HepG2 (cell line): ENCODE data around the gene PPM1H. TPM values are rescaled to one million over a fixed set of nuclear protein-coding genes. Genes with fewer than 3 reads are reported as not detected.

Experiments
- ATAC-seq: fragments of 200-7000 bp; cut with Tn5 transposase; 3 replicates; pipeline ENCODE4 v1.9.1; 2020; ENCODE audit warnings: mild to moderate bottlenecking, moderate library complexity
- BruUV-seq: library from RNA; stranded (reverse); fragments of 400-500 nt; replicated peaks from 2 replicates; lab custom pipeline; 2021; lab: Mats Ljungman, UMichigan
- CTCF ChIA-PET: fragments of 300-600 bp; formaldehyde crosslinking; extraction: SDS; loops from one replicate; lab custom pipeline; 2021; ENCODE audit warnings: low total read pairs, inconsistent platforms, low intra/inter-chr PET ratio; lab: Yijun Ruan, JAX
- POLR2A ChIA-PET: fragments of 350-600 bp; sonication (Branson Sonifier 250); formaldehyde crosslinking; loops from one replicate; lab custom pipeline; 2020; ENCODE audit warnings: antibody characterized with exemption, inconsistent platforms; lab: Yijun Ruan, JAX
- DNase-seq: peaks from one replicate; pipeline ENCODE4 v3.0.0-alpha.2; 2015; ENCODE audit warnings: low spot score
- FAIRE-seq: peaks from 3 replicates; lab custom pipeline; 2011; peaks lifted over from hg19 to GRCh38; lab: Jason Lieb, UNC
- H2AFZ ChIP-seq: one replicate; pipeline ENCODE4 v1.6.1; 2011; ENCODE audit warnings: low read length, inconsistent platforms
- H3K27ac ChIP-seq: fragments of 300-600 bp; 3 replicates; pipeline ENCODE4 v1.8.0; 2011; ENCODE audit warnings: mixed run types, mild to moderate bottlenecking, mixed read lengths, low read length, inconsistent platforms; ENCODE audit not compliant: insufficient read depth; ENCODE audit errors: extremely low read length
- H3K27me3 ChIP-seq, 2 experiments: fragments of 200-600 bp in 1 of 2; 2 replicates in 1 of 2; 3 replicates in 1 of 2; pipeline versions ENCODE4 v1.6.0 to v1.8.0; 2011; ENCODE audit warnings: low read length in 2 of 2, mild to moderate bottlenecking in 2 of 2, moderate library complexity in 2 of 2, inconsistent platforms in 1 of 2; ENCODE audit not compliant: insufficient read depth in 2 of 2, control insufficient read depth in 1 of 2
- H3K36me3 ChIP-seq, 2 experiments: fragments of 200-600 bp in 1 of 2; replicated peaks in 1 of 2; 2 replicates in 1 of 2; 3 replicates in 1 of 2; pipeline versions ENCODE4 v1.5.1 to v1.8.0; 2011; ENCODE audit warnings: low read length in 2 of 2, inconsistent platforms in 1 of 2; ENCODE audit not compliant: insufficient read depth in 2 of 2, control insufficient read depth in 1 of 2
- H3K4me1 ChIP-seq: 2 replicates; pipeline ENCODE4 v1.5.1; 2012; ENCODE audit warnings: low read length, inconsistent platforms; ENCODE audit not compliant: insufficient read depth
- H3K4me2 ChIP-seq: 2 replicates; pipeline ENCODE4 v1.6.0; 2011; ENCODE audit warnings: low read depth, low read length, inconsistent platforms
- H3K4me3 ChIP-seq, 3 experiments: fragments of 200-600 bp in 1 of 3; sonication (generic), shearing (Covaris generic) in 1 of 3; replicated peaks in 1 of 3; 2 replicates each; pipeline ENCODE4 v1.5.1; 2011 to 2016; ENCODE audit warnings: low read length in 3 of 3, inconsistent platforms in 2 of 3, low read depth in 2 of 3, mild to moderate bottlenecking in 2 of 3, control low read depth in 1 of 3, mixed read lengths in 1 of 3; ENCODE audit not compliant: insufficient read depth in 1 of 3
- H3K79me2 ChIP-seq: one replicate; pipeline ENCODE4 v1.6.1; 2011; ENCODE audit warnings: low read length, inconsistent platforms; ENCODE audit not compliant: insufficient read depth
- H3K9ac ChIP-seq: 2 replicates; pipeline ENCODE4 v1.6.0; 2011; ENCODE audit warnings: mild to moderate bottlenecking, low read depth, low read length, inconsistent platforms; ENCODE audit not compliant: insufficient read depth
- H3K9me3 ChIP-seq: 2 replicates; pipeline ENCODE4 v1.5.1; 2012; ENCODE audit warnings: mild to moderate bottlenecking, low read length
- H4K20me1 ChIP-seq: 2 replicates; pipeline ENCODE4 v1.6.0; 2011; ENCODE audit warnings: inconsistent platforms, mild to moderate bottlenecking, low read length, moderate library complexity; ENCODE audit not compliant: insufficient read depth
- HHEX ChIP-seq: IDR thresholded peaks from 2 replicates; pipeline ENCODE4 v1.6.1; 2016; ENCODE audit warnings: control low read depth
- IKZF5 ChIP-seq: IDR thresholded peaks from 2 replicates; pipeline ENCODE4 v1.6.1; 2018; ENCODE audit warnings: missing genetic modification reagents, mild to moderate bottlenecking, missing compliant biosample characterization
- PHF8 ChIP-seq: sonication (generic); formaldehyde crosslinking; IDR thresholded peaks from 2 replicates; pipeline ENCODE4 v1.5.0; 2020; ENCODE audit warnings: missing genetic modification reagents
- ZFP36L1 ChIP-seq: sonication (generic); formaldehyde crosslinking; IDR thresholded peaks from 2 replicates; pipeline ENCODE4 v1.8.0; 2022; ENCODE audit warnings: mild to moderate bottlenecking, missing genetic modification reagents, moderate library complexity
- ZNF101 ChIP-seq: sonication (generic); formaldehyde crosslinking; IDR thresholded peaks from 2 replicates; pipeline ENCODE4 v1.4.0; 2020; ENCODE audit warnings: mild to moderate bottlenecking, low read depth, missing genetic modification reagents, borderline replicate concordance
- ZNF766 ChIP-seq: sonication (generic); formaldehyde crosslinking; IDR thresholded peaks from 2 replicates; pipeline ENCODE4 v1.5.0; 2020; ENCODE audit warnings: missing genetic modification reagents, borderline replicate concordance
- WGBS: methylation state at CpG from one replicate; pipeline ENCODE4 v1.1.6; 2017; ENCODE audit warnings: low lambda C conversion rate; 5-methylcytosine and 5-hydroxymethylcytosine counted together
- in situ Hi-C: cut with HindIII; loops from 2 replicates; pipeline ENCODE4 v1.10.0; 2017; ENCODE audit warnings: low pct_unique_long_range_greater_than_20kb; ENCODE audit not compliant: extremely low pct_ligation_motif_present
- intact Hi-C: fragments of 100-400 bp; cut with micrococcal nuclease; formaldehyde crosslinking; loops from one replicate; pipeline ENCODE4 v1.10.0; 2022; ENCODE audit not compliant: unreplicated experiment
- polyA plus RNA-seq, 8 experiments: library from polyadenylated mRNA; depleted of rRNA in 3 of 8; stranded (reverse) in 7 of 8; unstranded in 1 of 8; fragments of >200 nt; fragmentation: Illumina TruSeq in 4 of 8; extraction: Trizol in 4 of 8; gene quantifications; 2 replicates each; pipeline versions ENCODE4 v1.2.1 to v1.2.3, GENCODE V29; 2011 to 2016; ENCODE audit warnings: low read depth in 4 of 8, missing spikeins in 1 of 8, mixed read lengths in 1 of 8; ENCODE audit not compliant: insufficient read depth in 1 of 8
- total RNA-seq, 5 experiments: library from RNA; depleted of rRNA; stranded (reverse); fragments of >200 nt; fragmentation: Illumina TruSeq; extraction: Trizol; gene quantifications; 2 replicates each; pipeline ENCODE4 v1.2.3, GENCODE V29; 2016; ENCODE audit warnings: low read depth in 1 of 5
- TF ChIP-seq, protein P1 (sequence below): sonication (generic); formaldehyde crosslinking; IDR thresholded peaks from 2 replicates; pipeline ENCODE4 v1.8.0; 2022; ENCODE audit warnings: mild to moderate bottlenecking, missing genetic modification reagents
- TF ChIP-seq, protein P2 (sequence below): sonication (generic); formaldehyde crosslinking; IDR thresholded peaks from 2 replicates; pipeline ENCODE4 v1.4.0; 2020; ENCODE audit warnings: missing genetic modification reagents
- TF ChIP-seq, protein P3 (sequence below): sonication (generic); formaldehyde crosslinking; IDR thresholded peaks from 2 replicates; pipeline ENCODE4 v1.9.0; 2021; ENCODE audit warnings: missing genetic modification reagents, mild to moderate bottlenecking, borderline replicate concordance
- TF ChIP-seq, protein P4 (sequence below): IDR thresholded peaks from 2 replicates; pipeline ENCODE4 v1.6.1; 2016; ENCODE audit warnings: mild to moderate bottlenecking

Gene PPM1H
- total and polyA plus RNA-seq, 2 of the 13 experiments (the other 11 are each of a cell fraction or from before 2014, with no cell fraction given) = 29.1 to 38.1 TPM

GRCh38 chr12:62860501-62861411, 74.2 kb downstream of the PPM1H start:
- ChIA-PET POLR2A (no interaction called here), CTCF (no interaction called here)
- H2AFZ ChIP-seq = no peak overlapping the region
- no peak for ATAC-seq
- H3K9ac ChIP-seq = no peak overlapping the region
- no peak overlapping the region for H3K4me2 ChIP-seq
- H3K27ac ChIP-seq = no peak overlapping the region
- no peak for FAIRE-seq
- TF ChIP-seq, protein P1, sequence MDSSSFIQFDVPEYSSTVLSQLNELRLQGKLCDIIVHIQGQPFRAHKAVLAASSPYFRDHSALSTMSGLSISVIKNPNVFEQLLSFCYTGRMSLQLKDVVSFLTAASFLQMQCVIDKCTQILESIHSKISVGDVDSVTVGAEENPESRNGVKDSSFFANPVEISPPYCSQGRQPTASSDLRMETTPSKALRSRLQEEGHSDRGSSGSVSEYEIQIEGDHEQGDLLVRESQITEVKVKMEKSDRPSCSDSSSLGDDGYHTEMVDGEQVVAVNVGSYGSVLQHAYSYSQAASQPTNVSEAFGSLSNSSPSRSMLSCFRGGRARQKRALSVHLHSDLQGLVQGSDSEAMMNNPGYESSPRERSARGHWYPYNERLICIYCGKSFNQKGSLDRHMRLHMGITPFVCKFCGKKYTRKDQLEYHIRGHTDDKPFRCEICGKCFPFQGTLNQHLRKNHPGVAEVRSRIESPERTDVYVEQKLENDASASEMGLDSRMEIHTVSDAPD (CRISPR knock-in tag) = no peak
- TF ChIP-seq, protein P2, sequence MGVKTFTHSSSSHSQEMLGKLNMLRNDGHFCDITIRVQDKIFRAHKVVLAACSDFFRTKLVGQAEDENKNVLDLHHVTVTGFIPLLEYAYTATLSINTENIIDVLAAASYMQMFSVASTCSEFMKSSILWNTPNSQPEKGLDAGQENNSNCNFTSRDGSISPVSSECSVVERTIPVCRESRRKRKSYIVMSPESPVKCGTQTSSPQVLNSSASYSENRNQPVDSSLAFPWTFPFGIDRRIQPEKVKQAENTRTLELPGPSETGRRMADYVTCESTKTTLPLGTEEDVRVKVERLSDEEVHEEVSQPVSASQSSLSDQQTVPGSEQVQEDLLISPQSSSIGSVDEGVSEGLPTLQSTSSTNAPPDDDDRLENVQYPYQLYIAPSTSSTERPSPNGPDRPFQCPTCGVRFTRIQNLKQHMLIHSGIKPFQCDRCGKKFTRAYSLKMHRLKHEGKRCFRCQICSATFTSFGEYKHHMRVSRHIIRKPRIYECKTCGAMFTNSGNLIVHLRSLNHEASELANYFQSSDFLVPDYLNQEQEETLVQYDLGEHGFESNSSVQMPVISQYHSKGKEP (CRISPR knock-in tag) = no peak
- TF ChIP-seq HHEX (CRISPR knock-in tag) (no peak), ZNF766 (CRISPR knock-in tag) (no peak), IKZF5 (CRISPR knock-in tag) (no peak), ZFP36L1 (CRISPR knock-in tag) (no peak), ZNF101 (CRISPR knock-in tag) (no peak), PHF8 (CRISPR knock-in tag) (no peak)
- TF ChIP-seq, protein P3, sequence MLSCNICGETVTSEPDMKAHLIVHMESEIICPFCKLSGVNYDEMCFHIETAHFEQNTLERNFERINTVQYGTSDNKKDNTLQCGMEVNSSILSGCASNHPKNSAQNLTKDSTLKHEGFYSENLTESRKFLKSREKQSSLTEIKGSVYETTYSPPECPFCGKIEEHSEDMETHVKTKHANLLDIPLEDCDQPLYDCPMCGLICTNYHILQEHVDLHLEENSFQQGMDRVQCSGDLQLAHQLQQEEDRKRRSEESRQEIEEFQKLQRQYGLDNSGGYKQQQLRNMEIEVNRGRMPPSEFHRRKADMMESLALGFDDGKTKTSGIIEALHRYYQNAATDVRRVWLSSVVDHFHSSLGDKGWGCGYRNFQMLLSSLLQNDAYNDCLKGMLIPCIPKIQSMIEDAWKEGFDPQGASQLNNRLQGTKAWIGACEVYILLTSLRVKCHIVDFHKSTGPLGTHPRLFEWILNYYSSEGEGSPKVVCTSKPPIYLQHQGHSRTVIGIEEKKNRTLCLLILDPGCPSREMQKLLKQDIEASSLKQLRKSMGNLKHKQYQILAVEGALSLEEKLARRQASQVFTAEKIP (CRISPR knock-in tag) = no peak
- TF ChIP-seq, protein P4, sequence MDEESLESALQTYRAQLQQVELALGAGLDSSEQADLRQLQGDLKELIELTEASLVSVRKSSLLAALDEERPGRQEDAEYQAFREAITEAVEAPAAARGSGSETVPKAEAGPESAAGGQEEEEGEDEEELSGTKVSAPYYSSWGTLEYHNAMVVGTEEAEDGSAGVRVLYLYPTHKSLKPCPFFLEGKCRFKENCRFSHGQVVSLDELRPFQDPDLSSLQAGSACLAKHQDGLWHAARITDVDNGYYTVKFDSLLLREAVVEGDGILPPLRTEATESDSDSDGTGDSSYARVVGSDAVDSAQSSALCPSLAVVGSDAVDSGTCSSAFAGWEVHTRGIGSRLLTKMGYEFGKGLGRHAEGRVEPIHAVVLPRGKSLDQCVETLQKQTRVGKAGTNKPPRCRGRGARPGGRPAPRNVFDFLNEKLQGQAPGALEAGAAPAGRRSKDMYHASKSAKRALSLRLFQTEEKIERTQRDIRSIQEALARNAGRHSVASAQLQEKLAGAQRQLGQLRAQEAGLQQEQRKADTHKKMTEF (CRISPR knock-in tag) = no peak
- no peaks in the 10 kb centered on the region for H3K9me3 ChIP-seq
- peaks cover 24% of the 10 kb centered on the region for H3K4me1 ChIP-seq
- H3K79me2 ChIP-seq = peaks cover 67% of the 10 kb centered on the region
- no peak overlapping the region for H3K4me3 ChIP-seq
- H3K36me3 ChIP-seq = no peaks in the 10 kb centered on the region; a peak in 1 of 5 replicates
- H4K20me1 ChIP-seq = no peaks in the 10 kb centered on the region; the same call in 1 of the 2 replicates
- H3K27me3 ChIP-seq = no peaks in the 10 kb centered on the region
- in situ Hi-C loops (no loop called here), intact Hi-C loops (no loop called here)
- 96% methylated on average over 10 of the region's 10 CpGs for WGBS
- DNase-seq = no peak
- BruUV-seq = no TSS peak
